OCI-LY3 (cell line): ENCODE measurements around the gene KLHL21.

Experiments
- CTCF ChIP-seq: fragments of 200-600, 300-600 bp; sonication (generic); IDR thresholded peaks from 2 replicates; pipeline ENCODE4 v1.5.1; 2014; ENCODE audit warnings: antibody characterized with exemption, low read length, low read depth
- EZH2phosphoT487 ChIP-seq: fragments of 200-600 bp; shearing (Covaris generic); IDR thresholded peaks from 2 replicates; pipeline ENCODE4 v1.6.1; 2018; ENCODE audit warnings: antibody characterized with exemption, mixed run types, low read depth

GRCh38 chr1:6577831-6578525, 24.7 kb downstream of the KLHL21 start:
- TF ChIP-seq CTCF (no peak), EZH2phosphoT487 (no peak)
